ENCODE measurements around the gene CHAF1A.

The CHAF1A gene

DNA sequence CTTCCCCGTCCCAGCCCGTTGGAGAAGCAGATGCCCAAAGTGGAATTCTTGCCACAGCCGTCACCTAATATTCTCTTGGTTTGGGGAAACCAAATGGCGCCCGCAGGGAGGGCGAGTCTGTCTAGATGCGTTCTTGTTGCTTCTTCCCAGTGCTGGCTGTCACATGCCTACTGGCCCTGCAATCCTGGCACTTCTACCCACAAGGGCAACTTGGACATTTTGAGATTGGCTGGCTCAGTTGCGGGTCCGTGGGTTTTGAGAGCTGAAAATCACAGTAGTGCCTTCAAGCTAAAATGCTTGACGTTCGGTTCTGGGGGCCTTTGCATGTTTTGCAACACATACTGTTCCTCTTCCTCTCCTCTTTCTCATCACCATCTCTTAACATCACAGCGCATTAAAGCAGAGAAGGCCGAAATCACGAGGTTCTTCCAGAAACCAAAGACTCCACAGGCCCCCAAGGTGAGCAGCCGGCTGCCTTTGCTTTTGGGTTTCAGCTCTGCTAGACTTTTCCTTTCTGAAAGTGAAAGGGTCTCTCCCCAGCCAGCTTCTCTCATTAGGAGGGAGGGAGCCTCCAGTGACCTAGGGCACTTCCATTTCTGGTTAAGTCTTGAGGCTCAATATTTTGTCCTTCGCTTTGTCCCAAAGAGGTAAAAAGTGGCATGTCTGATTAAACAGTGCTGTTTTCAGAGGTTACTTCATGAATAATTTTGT lies 21.1 kb downstream of the CHAF1A start:
- Histone ChIP-seq H2BK15ac (ENCODE audit: low read depth, poor library complexity, severe bottlenecking) (no peak overlapping the region), H2AK5ac (ENCODE audit: low read length, severe bottlenecking) (no peak overlapping the region), H3K36me3 (ENCODE audit: control insufficient read depth in 1 of 2, insufficient read depth in 2 of 2, low read depth in 1 of 2, low read length in 2 of 2) (peaks cover 6 to 20% of the 10 kb centered on the region in 2 experiments), H3K23ac (ENCODE audit: low read length in 2 of 2) (no peak overlapping the region), H3K4me3 (ENCODE audit: insufficient read depth in 1 of 2, low read depth in 1 of 2, low read length in 2 of 2) (no peak overlapping the region), H4K8ac (ENCODE audit: low read length) (no peak overlapping the region), H3K9ac (ENCODE audit: low read length) (no peak overlapping the region), H2BK120ac (ENCODE audit: low read depth, low read length) (no peak overlapping the region), H3K4me2 (ENCODE audit: low read length, poor library complexity, severe bottlenecking) (no peak overlapping the region), H3K14ac (ENCODE audit: low read length in 2 of 2) (no peak overlapping the region), H3K18ac (ENCODE audit: low read depth in 1 of 2, low read length in 2 of 2) (no peak overlapping the region), H3K4ac (ENCODE audit: low read depth in 1 of 2, low read length in 2 of 2) (no peak overlapping the region), H3K4me1 (ENCODE audit: control insufficient read depth, insufficient read depth, low read depth, low read length) (peaks cover 3% of the 10 kb centered on the region), H3K27ac (ENCODE audit: low read length, poor library complexity, severe bottlenecking) (no peak overlapping the region), H2BK12ac (ENCODE audit: low read length in 2 of 2) (no peak overlapping the region), H3K79me1 (replicated peaks; ENCODE audit: low read length, poor library complexity, severe bottlenecking) (peaks cover 15% of the 10 kb centered on the region), H4K91ac (ENCODE audit: low read length) (no peak overlapping the region), H2BK5ac (ENCODE audit: low read depth, low read length, poor library complexity, severe bottlenecking) (no peak overlapping the region), H3K9me3 (ENCODE audit: control insufficient read depth, low read length) (no peaks in the 10 kb centered on the region), H2AFZ (ENCODE audit: low read depth, low read length) (no peak overlapping the region), H3K27me3 (ENCODE audit: control insufficient read depth in 1 of 2, insufficient read depth in 1 of 2, low read length in 2 of 2) (no peaks in the 10 kb centered on the region)
- WGBS, result 95% methylated on average over 16 of the region's 16 CpGs
- no peak for DNase-seq

DNA sequence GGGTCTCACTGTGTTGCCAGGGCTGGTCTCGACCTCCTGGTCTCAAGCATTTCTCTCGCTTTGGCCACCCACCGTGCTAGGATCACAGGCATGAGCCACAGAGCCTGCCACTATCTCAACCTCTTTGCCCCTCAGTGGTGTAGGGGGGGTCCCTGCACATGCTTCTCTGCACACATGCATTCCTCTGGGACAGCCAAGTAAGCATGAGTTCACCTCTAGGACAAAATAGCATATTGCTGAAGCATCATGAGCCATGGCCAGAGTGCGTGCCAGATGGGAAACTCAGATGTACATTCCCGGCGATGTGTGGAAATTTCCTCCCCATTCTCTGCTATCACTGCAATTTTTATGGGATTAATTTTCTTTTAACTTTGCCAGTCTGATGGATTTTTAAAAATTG lies 23.1 kb downstream of the CHAF1A start:
- H3K27me3 ChIP-seq (ENCODE audit: control insufficient read depth in 1 of 2, insufficient read depth in 1 of 2, low read length in 2 of 2), result no peaks in the 10 kb centered on the region
- peaks cover 10% of the 10 kb centered on the region for H3K79me1 ChIP-seq (replicated peaks; ENCODE audit: low read length, poor library complexity, severe bottlenecking)
- no peak overlapping the region for H3K27ac ChIP-seq (ENCODE audit: low read length, poor library complexity, severe bottlenecking)
- no peak overlapping the region for H4K8ac ChIP-seq (ENCODE audit: low read length)
- H4K91ac ChIP-seq (ENCODE audit: low read length), result no peak overlapping the region
- no peak overlapping the region for H2BK12ac ChIP-seq (ENCODE audit: low read length in 2 of 2)
- H3K4me2 ChIP-seq (ENCODE audit: low read length, poor library complexity, severe bottlenecking), result no peak overlapping the region
- peak overlapping the region; percentile 70 for H3K9ac ChIP-seq (ENCODE audit: low read length)
- peak; percentile 27 for DNase-seq
- no peak overlapping the region for H2BK5ac ChIP-seq (ENCODE audit: low read depth, low read length, poor library complexity, severe bottlenecking)
- peaks cover 24 to 39% of the 10 kb centered on the region in 2 experiments for H3K36me3 ChIP-seq (ENCODE audit: control insufficient read depth in 1 of 2, insufficient read depth in 2 of 2, low read depth in 1 of 2, low read length in 2 of 2)
- H2BK120ac ChIP-seq (ENCODE audit: low read depth, low read length), result no peak overlapping the region
- H3K4me1 ChIP-seq (ENCODE audit: control insufficient read depth, insufficient read depth, low read depth, low read length), result peaks cover 3% of the 10 kb centered on the region
- no peak overlapping the region for H3K18ac ChIP-seq (ENCODE audit: low read depth in 1 of 2, low read length in 2 of 2)
- H2AFZ ChIP-seq (ENCODE audit: low read depth, low read length), result no peak overlapping the region
- no peak overlapping the region for H3K4ac ChIP-seq (ENCODE audit: low read depth in 1 of 2, low read length in 2 of 2)
- no peak overlapping the region for H2BK15ac ChIP-seq (ENCODE audit: low read depth, poor library complexity, severe bottlenecking)
- H3K4me3 ChIP-seq (ENCODE audit: insufficient read depth in 1 of 2, low read depth in 1 of 2, low read length in 2 of 2), result peak overlapping the region in 1 of 2 experiments; percentile 23
- H3K23ac ChIP-seq (ENCODE audit: low read length in 2 of 2), result peak overlapping the region in 1 of 2 experiments; percentile 14
- 81% methylated on average over 6 of the region's 6 CpGs for WGBS
- H3K14ac ChIP-seq (ENCODE audit: low read length in 2 of 2), result no peak overlapping the region
- no peaks in the 10 kb centered on the region for H3K9me3 ChIP-seq (ENCODE audit: control insufficient read depth, low read length)
- no peak overlapping the region for H2AK5ac ChIP-seq (ENCODE audit: low read length, severe bottlenecking)

DNA sequence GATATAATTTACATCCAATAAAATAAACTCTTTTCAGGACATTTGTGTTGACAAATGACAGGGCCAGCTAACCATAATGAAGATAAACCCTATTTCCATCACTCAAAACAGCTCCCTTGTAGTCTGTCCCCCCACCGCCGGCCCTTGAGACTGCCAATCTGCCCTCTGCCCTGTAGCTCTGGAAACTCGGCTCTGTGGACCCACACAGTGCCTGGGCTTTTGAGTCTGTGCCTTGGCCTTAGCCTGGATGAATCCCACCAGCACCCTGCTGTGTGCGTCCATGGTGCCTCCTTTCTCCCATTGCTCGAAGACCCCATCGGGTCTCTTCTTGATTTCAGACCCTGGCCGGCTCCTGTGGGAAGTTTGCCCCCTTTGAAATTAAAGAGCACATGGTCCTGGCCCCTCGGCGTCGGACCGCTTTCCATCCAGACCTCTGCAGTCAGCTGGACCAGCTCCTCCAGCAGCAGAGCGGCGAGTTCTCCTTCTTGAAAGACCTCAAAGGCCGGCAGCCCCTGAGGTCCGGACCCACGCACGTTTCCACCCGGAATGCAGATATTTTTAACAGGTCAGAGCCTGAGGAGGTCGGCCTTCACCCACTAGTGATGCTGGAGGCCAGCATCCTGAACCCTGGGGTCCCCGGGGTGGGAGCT lies 26.0 kb downstream of the CHAF1A start:
- peaks cover 43 to 55% of the 10 kb centered on the region in 2 experiments for H3K36me3 ChIP-seq (ENCODE audit: control insufficient read depth in 1 of 2, insufficient read depth in 2 of 2, low read depth in 1 of 2, low read length in 2 of 2)
- H2BK12ac ChIP-seq (ENCODE audit: low read length in 2 of 2), result no peak overlapping the region
- no peak overlapping the region for H3K9ac ChIP-seq (ENCODE audit: low read length)
- H3K4me1 ChIP-seq (ENCODE audit: control insufficient read depth, insufficient read depth, low read depth, low read length), result peaks cover 3% of the 10 kb centered on the region
- H3K4ac ChIP-seq (ENCODE audit: low read depth in 1 of 2, low read length in 2 of 2), result no peak overlapping the region
- no peak overlapping the region for H3K4me3 ChIP-seq (ENCODE audit: insufficient read depth in 1 of 2, low read depth in 1 of 2, low read length in 2 of 2)
- no peak overlapping the region for H3K27ac ChIP-seq (ENCODE audit: low read length, poor library complexity, severe bottlenecking)
- no peak overlapping the region for H2BK5ac ChIP-seq (ENCODE audit: low read depth, low read length, poor library complexity, severe bottlenecking)
- DNase-seq, result no peak
- no peak overlapping the region for H3K4me2 ChIP-seq (ENCODE audit: low read length, poor library complexity, severe bottlenecking)
- H2BK120ac ChIP-seq (ENCODE audit: low read depth, low read length), result no peak overlapping the region
- H4K91ac ChIP-seq (ENCODE audit: low read length), result no peak overlapping the region
- no peak overlapping the region for H3K18ac ChIP-seq (ENCODE audit: low read depth in 1 of 2, low read length in 2 of 2)
- no peak overlapping the region for H4K8ac ChIP-seq (ENCODE audit: low read length)
- no peak overlapping the region for H2BK15ac ChIP-seq (ENCODE audit: low read depth, poor library complexity, severe bottlenecking)
- no peak overlapping the region for H3K14ac ChIP-seq (ENCODE audit: low read length in 2 of 2)
- 97% methylated on average over 20 of the region's 20 CpGs for WGBS
- peaks cover 9% of the 10 kb centered on the region for H3K79me1 ChIP-seq (replicated peaks; ENCODE audit: low read length, poor library complexity, severe bottlenecking)
- no peaks in the 10 kb centered on the region for H3K9me3 ChIP-seq (ENCODE audit: control insufficient read depth, low read length)
- H2AK5ac ChIP-seq (ENCODE audit: low read length, severe bottlenecking), result no peak overlapping the region
- no peak overlapping the region for H3K23ac ChIP-seq (ENCODE audit: low read length in 2 of 2)
- no peaks in the 10 kb centered on the region for H3K27me3 ChIP-seq (ENCODE audit: control insufficient read depth in 1 of 2, insufficient read depth in 1 of 2, low read length in 2 of 2)
- H2AFZ ChIP-seq (ENCODE audit: low read depth, low read length), result no peak overlapping the region

DNA sequence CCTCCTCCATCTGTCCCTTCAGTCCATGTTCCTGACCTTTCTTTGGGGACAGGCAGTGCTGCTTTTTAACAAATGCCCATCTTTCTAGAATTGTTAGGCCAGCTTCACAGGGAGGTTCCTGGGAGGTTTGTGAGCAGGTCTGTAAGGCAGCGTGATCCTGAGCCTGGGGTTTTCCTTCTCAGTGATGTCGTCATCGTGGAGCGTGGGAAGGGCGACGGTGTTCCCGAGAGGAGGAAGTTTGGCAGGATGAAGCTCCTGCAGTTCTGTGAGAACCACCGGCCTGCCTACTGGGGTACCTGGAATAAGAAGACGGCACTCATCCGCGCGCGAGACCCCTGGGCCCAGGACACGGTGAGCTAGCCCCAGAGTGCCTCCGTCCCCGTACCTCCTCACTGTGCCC lies 26.8 kb downstream of the CHAF1A start:
- H3K4me1 ChIP-seq (ENCODE audit: control insufficient read depth, insufficient read depth, low read depth, low read length), result peaks cover 3% of the 10 kb centered on the region
- no peak overlapping the region for H4K8ac ChIP-seq (ENCODE audit: low read length)
- no peak overlapping the region for H3K27ac ChIP-seq (ENCODE audit: low read length, poor library complexity, severe bottlenecking)
- H2AK5ac ChIP-seq (ENCODE audit: low read length, severe bottlenecking), result no peak overlapping the region
- peaks cover 44 to 52% of the 10 kb centered on the region in 2 experiments for H3K36me3 ChIP-seq (ENCODE audit: control insufficient read depth in 1 of 2, insufficient read depth in 2 of 2, low read depth in 1 of 2, low read length in 2 of 2)
- H2BK12ac ChIP-seq (ENCODE audit: low read length in 2 of 2), result no peak overlapping the region
- no peak overlapping the region for H3K14ac ChIP-seq (ENCODE audit: low read length in 2 of 2)
- H3K79me1 ChIP-seq (replicated peaks; ENCODE audit: low read length, poor library complexity, severe bottlenecking), result peaks cover 9% of the 10 kb centered on the region
- H2BK120ac ChIP-seq (ENCODE audit: low read depth, low read length), result no peak overlapping the region
- H3K4ac ChIP-seq (ENCODE audit: low read depth in 1 of 2, low read length in 2 of 2), result no peak overlapping the region
- no peak overlapping the region for H3K23ac ChIP-seq (ENCODE audit: low read length in 2 of 2)
- no peak overlapping the region for H4K91ac ChIP-seq (ENCODE audit: low read length)
- no peak overlapping the region for H3K4me3 ChIP-seq (ENCODE audit: insufficient read depth in 1 of 2, low read depth in 1 of 2, low read length in 2 of 2)
- no peak overlapping the region for H3K18ac ChIP-seq (ENCODE audit: low read depth in 1 of 2, low read length in 2 of 2)
- peak overlapping the region; percentile 33 for H2BK15ac ChIP-seq (ENCODE audit: low read depth, poor library complexity, severe bottlenecking)
- H3K4me2 ChIP-seq (ENCODE audit: low read length, poor library complexity, severe bottlenecking), result no peak overlapping the region
- H2AFZ ChIP-seq (ENCODE audit: low read depth, low read length), result no peak overlapping the region
- H2BK5ac ChIP-seq (ENCODE audit: low read depth, low read length, poor library complexity, severe bottlenecking), result no peak overlapping the region
- DNase-seq, result no peak
- H3K9ac ChIP-seq (ENCODE audit: low read length), result no peak overlapping the region
- no peaks in the 10 kb centered on the region for H3K27me3 ChIP-seq (ENCODE audit: control insufficient read depth in 1 of 2, insufficient read depth in 1 of 2, low read length in 2 of 2)
- 96% methylated on average over 16 of the region's 16 CpGs for WGBS
- no peaks in the 10 kb centered on the region for H3K9me3 ChIP-seq (ENCODE audit: control insufficient read depth, low read length)

Measured in mesenchymal stem cell (in vitro differentiated cells and primary cell).